Measurements from ENCODE around the gene RAB3GAP2.

- TF ChIP-seq CTCF (IDR thresholded peaks at IDR 0.05; ENCODE audit: insufficient read depth, low read length) (no peak), POLR2AphosphoS5 (IDR thresholded peaks at IDR 0.05; ENCODE audit: low read depth) (no peak), REST (IDR thresholded peaks at IDR 0.05; ENCODE audit: insufficient replicate concordance, low read depth) (no peak)
Measured at GRCh38 chr1:220306339-220306738, 34.1 kb upstream of the RAB3GAP2 start.
